Superior temporal gyrus (tissue), 1 donor: ENCODE data around the gene FGFRL1.

Source experiments
- DNase-seq: peaks from one replicate; pipeline ENCODE4 v3.0.0-alpha.2; 2016; ENCODE audit errors: extremely low spot score

Gene FGFRL1, protein sequence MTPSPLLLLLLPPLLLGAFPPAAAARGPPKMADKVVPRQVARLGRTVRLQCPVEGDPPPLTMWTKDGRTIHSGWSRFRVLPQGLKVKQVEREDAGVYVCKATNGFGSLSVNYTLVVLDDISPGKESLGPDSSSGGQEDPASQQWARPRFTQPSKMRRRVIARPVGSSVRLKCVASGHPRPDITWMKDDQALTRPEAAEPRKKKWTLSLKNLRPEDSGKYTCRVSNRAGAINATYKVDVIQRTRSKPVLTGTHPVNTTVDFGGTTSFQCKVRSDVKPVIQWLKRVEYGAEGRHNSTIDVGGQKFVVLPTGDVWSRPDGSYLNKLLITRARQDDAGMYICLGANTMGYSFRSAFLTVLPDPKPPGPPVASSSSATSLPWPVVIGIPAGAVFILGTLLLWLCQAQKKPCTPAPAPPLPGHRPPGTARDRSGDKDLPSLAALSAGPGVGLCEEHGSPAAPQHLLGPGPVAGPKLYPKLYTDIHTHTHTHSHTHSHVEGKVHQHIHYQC

GRCh38 chr4:1011022-1011665 is at the start of gene FGFRL1:
Gene FGFRL1 (plus strand): TSS chr4:1011626. CDS start chr4:1012486, 860 bp downstream.
- DNase-seq = no peak

GRCh38 chr4:962231-963208 is 48.9 kb upstream of the FGFRL1 start:
- DNase-seq = no peak

DNA sequence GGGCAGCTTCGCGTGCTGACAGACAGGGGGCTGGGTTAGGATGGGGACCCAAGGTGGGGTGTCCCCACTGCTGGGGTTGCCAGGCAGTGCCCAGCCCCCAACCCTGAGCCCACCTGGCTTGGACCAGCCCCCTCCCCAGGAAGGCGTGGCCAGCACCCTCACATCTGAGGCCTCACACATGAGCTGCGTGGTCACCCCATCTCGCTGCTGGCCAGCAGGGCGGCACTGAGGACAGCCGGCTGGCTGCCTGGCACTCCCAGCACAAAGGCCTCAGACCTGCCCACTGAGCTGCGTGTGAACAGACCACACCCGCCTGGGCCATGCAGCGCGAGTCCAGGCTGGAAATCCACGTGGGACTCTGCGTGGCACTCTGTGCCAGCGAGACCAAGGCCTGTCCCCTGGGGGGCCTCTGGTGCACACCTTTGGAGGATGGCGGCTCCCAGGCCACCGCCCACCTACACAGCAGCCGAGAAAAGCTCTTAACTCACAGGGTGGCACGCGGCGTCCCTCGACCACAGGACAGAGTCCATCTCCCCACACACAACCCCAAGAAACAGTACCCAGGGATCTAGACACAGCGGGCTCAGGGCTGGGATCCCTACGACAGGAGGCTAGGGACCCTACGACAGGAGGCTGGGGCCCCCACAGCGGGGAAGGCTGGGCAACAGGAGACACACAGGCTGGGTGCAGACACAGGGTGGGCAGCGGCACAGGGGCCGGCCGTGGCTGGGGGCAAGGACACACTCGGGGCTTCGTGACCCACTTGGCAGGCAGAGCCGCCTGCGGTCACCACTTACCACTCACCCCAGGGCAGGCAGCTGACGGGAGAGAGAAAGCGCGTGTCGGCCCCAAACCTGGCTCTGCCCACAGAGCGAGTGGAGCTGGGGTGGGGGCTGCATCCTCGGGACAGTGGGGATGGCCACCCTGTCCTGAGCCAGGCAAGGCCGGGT is 47.9 kb upstream of the FGFRL1 start:
- no peak for DNase-seq

DNA sequence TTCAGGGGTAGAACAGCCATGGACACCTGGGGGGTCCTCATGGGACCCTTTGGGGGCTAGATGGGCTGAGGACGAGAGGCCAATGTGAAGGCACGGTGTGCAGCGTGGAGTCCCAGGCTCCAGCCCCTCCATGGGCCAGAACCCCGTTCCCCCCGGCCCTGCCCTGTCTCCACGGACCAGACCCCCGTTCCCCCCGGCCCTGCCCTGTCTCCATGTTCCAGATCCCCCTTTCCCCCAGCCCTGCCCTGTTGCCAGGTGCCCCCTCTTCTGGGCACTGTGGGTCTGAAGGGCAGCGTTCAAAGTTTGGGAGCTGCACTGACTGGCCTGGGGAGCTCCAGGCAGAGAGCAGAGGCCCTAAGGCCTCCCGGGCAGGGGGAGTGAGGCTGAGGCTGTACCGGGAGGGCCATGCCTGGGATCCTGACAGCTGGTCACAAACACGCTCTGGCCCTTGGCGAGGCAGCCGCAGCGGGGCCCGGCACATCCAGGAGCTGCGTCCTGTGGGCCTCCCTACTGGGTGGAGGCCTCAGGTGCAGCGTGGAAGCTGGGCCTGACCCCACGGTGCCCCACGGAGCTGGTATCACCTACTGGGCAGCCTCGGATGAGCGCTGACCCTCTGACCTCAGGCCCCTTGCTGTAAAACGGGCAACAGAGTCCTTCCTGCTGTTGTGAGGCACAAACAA is 46.9 kb upstream of the FGFRL1 start:
- no peak for DNase-seq

GRCh38 chr4:965048-965765 is 46.2 kb upstream of the FGFRL1 start:
- DNase-seq = no peak

DNA sequence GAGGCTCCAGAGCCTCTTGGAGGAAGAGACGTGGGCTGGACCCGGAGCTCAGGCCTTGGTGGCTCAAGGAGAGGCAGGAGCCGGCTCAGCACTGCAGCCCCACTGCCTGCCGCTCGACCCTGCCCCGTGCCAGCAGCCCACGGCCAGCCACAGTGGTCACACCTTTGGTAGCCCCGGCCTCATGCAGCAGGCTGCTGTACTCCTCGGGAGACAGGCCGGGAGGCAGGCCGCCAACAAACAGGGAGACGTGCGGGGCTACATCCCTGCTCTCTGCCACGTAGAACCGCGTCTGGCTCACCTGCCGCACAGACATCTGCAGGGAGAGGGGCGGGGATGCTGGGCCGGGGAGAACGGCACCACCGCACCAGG is 45.7 kb upstream of the FGFRL1 start:
- no peak for DNase-seq

DNA sequence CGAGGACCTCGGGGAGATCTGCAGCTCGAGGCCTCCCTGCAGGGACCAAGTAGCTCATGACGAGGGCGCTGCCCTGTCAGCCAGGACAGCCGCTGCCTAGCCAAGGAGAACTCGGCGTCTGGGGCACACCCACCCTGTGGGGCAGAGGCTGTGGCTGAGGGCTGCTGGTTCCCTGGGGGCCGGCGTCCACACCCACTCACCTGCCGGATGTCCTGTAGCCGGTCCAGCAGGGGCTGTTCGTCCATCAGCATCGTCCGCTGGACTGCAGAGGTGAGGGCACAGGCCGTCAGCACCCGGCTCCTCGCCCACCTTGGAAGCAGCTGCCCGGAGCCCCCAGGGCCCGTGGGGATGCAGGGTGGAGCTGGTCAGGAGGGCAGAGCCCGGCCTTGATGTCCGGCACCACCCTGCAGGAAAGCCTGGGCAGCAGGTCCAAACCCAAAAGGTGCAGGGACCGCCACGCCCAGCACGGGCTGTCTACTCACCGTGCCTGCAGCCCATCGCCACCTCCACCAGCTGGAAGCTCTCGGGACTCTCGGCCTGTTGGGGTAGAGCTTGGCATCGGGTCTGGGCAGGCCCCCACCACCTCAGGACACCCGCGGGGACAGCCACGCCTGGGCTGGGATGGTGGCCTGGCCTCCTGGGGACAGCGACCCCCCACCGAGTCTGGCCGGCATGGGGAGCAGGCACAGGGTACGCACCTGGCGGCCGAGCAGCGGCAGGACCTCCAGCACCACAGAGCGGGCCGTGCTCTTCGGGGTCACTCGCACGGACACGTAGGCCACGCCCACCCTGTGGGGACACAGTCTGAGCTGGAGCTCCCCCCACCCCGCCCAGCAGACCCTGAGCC is 44.9 kb upstream of the FGFRL1 start:
- no peak for DNase-seq

DNA sequence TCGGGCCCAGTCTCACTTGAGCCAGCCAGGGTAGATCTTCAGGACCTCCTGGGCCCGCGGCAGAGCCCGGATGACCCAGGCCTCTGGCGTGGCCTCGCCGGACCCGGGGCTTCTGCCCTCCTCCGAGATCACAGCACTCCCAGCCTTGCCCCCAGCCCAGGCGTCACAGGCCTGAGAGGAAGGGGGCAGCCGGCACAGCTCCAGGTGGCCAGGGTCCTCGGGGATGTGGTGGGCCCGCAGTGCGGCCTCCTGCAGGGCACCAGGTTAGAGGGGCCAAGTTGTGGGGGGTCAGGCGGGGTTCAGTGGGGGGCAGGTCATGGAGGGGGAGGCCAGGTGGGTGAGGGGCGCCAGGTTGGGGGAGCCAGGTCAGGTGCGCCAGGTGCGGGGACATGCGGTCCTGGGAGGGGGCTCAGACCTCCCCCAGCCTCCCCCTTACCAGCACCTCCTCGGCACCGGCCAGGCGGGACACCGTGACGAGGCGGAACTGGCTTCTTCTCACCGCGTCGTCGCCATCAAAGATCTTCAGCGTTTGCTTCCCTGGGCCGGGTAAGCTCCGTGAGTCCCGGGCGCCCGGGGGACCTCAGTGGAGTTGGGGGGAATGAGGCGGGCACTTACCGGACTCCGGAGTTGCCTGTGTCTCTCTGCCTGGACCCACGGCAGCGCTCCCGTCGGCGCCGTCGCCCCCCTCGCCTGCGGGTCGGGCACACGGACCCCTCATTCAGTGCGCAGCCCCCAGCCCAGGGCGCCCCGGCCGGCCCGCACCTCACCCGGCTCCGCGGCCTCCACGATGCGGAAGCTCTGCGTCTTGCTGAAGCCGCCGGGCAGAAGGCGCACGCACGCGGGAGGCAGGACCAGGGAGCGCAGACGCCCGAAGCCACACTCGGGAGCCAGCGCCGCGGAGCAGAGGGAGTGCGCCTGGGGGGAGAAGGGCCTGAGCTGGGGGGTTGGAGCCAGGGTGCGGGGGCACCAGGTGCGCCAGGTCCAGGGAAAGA is 44.0 kb upstream of the FGFRL1 start:
- no peak for DNase-seq

DNA sequence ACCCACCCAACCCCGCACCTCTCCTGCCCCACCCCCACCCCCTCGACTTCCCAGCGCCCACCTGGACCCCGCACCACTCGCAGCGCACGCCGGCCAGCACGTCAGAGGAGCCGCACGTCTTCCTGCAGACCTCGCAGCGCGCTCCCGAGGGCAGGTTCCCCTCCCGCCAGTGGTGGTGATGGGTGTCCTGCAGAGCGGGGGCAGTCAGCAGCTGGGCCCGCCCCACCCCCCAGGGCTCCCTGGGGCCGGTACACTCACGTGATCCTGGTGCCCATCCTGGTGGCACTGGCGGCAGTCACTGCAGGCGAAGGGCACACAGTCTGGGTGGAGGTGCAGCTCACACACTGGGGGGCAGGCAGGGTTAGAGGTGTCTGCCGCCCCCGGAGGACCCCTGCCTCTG is 43.2 kb upstream of the FGFRL1 start:
- DNase-seq = no peak

- DNase-seq = no peak
Measured at GRCh38 chr4:968621-969394, 42.6 kb upstream of the FGFRL1 start.

- DNase-seq = no peak
Measured at GRCh38 chr4:970046-970745, 41.2 kb upstream of the FGFRL1 start.

DNA sequence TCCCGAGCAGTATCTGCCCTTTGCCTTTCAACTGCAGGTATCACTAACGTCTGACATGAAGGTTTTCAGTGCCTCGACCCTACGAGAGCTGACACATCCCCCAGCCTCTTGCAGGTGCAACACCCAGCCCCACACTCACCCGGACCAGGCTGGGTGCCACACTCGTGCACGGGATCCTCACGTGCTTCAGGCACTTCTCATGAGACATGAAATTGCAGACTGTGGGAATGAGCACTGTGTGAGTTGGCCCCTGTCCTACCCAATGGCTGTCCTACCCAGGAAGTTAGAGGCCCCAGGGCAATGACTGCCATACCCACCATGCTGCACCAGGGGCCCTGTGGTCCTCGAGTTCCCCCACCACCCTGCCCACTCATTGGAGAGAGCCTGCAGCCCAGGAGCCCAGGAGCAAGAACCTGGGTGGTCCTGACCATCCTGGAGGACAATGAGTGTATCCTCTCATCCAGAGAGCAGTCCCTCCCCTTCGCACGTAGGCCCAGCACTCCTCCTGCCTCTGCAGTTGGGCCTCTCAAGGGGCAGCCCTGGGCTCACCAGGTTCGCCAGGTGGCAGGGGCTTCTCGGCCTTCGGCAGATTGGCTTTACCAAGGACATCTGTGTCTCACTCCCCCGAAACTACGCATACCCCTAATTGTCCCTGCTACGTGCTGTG is 40.4 kb upstream of the FGFRL1 start:
- no peak for DNase-seq

DNA sequence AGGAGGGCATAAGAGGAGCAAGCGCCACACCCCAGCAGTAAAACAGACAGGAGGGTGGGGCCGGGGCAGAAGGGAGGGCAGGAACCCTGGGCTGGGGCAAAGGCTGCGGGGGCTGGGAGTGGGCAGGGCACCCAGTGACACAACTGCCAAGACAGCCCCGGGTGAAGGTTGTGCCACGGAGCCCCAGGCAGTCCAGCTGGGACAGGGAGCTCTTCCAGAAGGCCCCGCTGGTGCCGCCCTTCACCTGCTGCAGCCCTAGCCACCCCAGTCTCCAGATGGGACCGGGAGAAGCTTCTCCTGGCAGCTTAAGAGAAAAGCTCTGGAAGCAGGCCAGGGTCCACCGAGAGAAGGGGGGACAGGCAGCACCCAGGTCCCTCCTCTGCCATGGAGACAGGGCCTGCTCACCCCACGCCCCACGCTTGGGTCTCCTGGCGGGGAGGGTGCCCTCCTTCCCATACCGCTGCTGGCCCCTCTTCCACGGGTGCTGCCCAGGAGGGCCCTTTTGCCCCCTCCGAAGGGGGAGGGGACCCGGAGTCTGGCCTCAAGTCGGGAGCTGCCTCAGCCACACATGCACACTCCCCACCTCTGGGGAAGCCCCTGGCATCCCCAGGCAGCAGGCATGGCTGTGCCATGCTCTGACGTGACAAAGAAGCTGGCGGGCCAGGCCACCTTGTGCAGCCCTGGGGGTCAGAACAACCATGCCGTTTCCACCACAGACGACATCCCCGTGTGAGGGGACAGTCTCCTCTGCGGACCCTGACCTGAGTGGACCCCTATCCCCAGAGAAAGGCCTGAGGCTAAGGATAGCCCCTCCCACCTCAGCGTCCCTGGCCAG is 39.5 kb upstream of the FGFRL1 start:
- DNase-seq = no peak

DNA sequence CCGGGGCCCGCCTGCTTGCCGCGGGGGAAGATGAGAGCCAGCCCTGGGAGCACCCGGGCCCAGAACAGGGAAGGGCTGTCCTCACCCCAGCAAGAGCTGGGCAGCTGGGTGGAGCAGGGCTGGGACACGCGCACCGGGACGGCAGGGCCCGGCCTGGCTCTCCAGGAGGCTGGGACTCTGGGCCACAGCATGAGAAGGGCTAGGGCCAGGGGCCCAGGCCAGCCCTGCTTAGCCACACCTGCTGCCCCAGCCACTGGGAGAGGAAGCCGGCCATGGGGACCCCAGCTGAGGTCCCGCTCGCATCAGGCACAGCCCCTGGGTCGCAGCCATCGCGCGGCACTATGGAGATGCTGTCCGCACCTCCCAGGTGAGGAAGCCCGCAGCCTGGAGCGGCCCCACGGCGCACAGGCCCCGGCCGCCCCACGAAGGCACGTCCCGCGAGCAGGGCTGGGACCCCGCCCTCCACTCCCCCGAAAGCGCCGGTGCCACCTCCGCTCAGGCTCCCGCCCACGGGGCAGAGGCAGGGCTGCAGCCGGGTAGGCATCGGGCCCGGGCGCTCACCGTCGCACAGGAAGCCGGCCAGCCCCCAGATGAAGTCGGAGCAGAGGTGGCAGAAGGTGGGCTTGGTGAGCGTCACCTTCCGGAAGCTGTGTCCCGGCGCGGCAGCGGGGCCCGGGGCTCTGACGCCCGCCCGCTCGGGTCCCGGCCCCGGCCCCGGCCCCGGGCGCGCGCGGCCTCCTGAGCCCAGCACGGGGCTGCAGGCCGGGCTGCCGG is 38.6 kb upstream of the FGFRL1 start:
- no peak for DNase-seq
